GM06990 (cell line): Measurements from ENCODE around the gene CLIC3.

Experiments
- DNase-seq: peaks from one replicate; pipeline ENCODE4 v3.0.0-alpha.2; 2011; ENCODE audit not compliant: insufficient read length; ENCODE audit errors: extremely low read depth
- H3K27me3 ChIP-seq: replicated peaks from 2 replicates; pipeline ENCODE4 v1.6.0; 2011; ENCODE audit warnings: low read length; ENCODE audit not compliant: control insufficient read depth, insufficient read depth
- H3K36me3 ChIP-seq: 2 replicates; pipeline ENCODE4 v1.5.1; 2011; ENCODE audit warnings: low read length; ENCODE audit not compliant: control insufficient read depth, insufficient read depth
- H3K4me3 ChIP-seq: replicated peaks from 2 replicates; pipeline ENCODE4 v1.5.1; 2011; ENCODE audit warnings: low read depth, mild to moderate bottlenecking, control low read depth, low read length
- CTCF ChIP-seq: IDR thresholded peaks from 2 replicates; pipeline ENCODE4 v1.5.1; 2011; ENCODE audit warnings: low read length, control low read depth, mild to moderate bottlenecking, inconsistent platforms; ENCODE audit not compliant: insufficient read depth, poor library complexity, severe bottlenecking

Gene CLIC3

GRCh38 chr9:137021568-137021978, 25.2 kb upstream of the CLIC3 start:
- DNase-seq: no peak
- no peak for TF ChIP-seq CTCF
- no peaks in the 10 kb centered on the region for H3K36me3 ChIP-seq
- H3K27me3 ChIP-seq: no peaks in the 10 kb centered on the region; the same call in 1 of the 2 replicates
- H3K4me3 ChIP-seq: no peak overlapping the region

GRCh38 chr9:137020771-137021567, 24.6 kb upstream of the CLIC3 start:
- Histone ChIP-seq H3K4me3 (no peak overlapping the region), H3K36me3 (no peaks in the 10 kb centered on the region), H3K27me3 (no peaks in the 10 kb centered on the region; the same call in 1 of the 2 replicates)
- DNase-seq: no peak
- no peak for TF ChIP-seq CTCF

- Histone ChIP-seq H3K27me3 (no peaks in the 10 kb centered on the region), H3K36me3 (no peaks in the 10 kb centered on the region), H3K4me3 (no peak overlapping the region)
- DNase-seq: no peak
- TF ChIP-seq CTCF: no peak
These were observed 23.7 kb upstream of the CLIC3 start for GRCh38 chr9:137019891-137020683.

- no peak for DNase-seq
- no peak for TF ChIP-seq CTCF
- no peaks in the 10 kb centered on the region for H3K27me3 ChIP-seq
- H3K36me3 ChIP-seq: no peaks in the 10 kb centered on the region
- H3K4me3 ChIP-seq: no peak overlapping the region
These were observed 22.6 kb upstream of the CLIC3 start for GRCh38 chr9:137018761-137019559.

- no peak for TF ChIP-seq CTCF
- no peak for DNase-seq
- Histone ChIP-seq H3K36me3 (no peaks in the 10 kb centered on the region), H3K4me3 (no peak overlapping the region), H3K27me3 (no peaks in the 10 kb centered on the region)
These were observed 21.6 kb upstream of the CLIC3 start for GRCh38 chr9:137017791-137018497.
